NB4 (cell line): ENCODE measurements around the gene G3BP1.
"Not testable (repeated sequence)": the region's sequence is repeated elsewhere in the genome, so short reads cannot be mapped to it uniquely, and the experiment has no call there.

Experiments
- DNase-seq: peaks from one replicate; pipeline ENCODE4 v3.0.0; 2010; ENCODE audit warnings: low read depth
- H3K4me3 ChIP-seq: one replicate; pipeline ENCODE4 v1.5.1; 2011; ENCODE audit warnings: mild to moderate bottlenecking, low read depth, low read length, moderate library complexity
- CTCF ChIP-seq: IDR thresholded peaks from one replicate; pipeline ENCODE4 v1.5.1; 2012; ENCODE audit warnings: low read depth, low read length
- MAX ChIP-seq: IDR thresholded peaks from 2 replicates; pipeline ENCODE4 v1.6.1; 2011; ENCODE audit warnings: low read depth, low read length
- MYC ChIP-seq: IDR thresholded peaks from 2 replicates; pipeline ENCODE4 v1.6.1; 2011; ENCODE audit warnings: low read depth, low read length
- POLR2A ChIP-seq: IDR thresholded peaks from 2 replicates; pipeline ENCODE4 v1.6.1; 2011; ENCODE audit warnings: mild to moderate bottlenecking; ENCODE audit not compliant: insufficient read length; ENCODE audit errors: extremely low read depth

G3BP1 gene

DNA sequence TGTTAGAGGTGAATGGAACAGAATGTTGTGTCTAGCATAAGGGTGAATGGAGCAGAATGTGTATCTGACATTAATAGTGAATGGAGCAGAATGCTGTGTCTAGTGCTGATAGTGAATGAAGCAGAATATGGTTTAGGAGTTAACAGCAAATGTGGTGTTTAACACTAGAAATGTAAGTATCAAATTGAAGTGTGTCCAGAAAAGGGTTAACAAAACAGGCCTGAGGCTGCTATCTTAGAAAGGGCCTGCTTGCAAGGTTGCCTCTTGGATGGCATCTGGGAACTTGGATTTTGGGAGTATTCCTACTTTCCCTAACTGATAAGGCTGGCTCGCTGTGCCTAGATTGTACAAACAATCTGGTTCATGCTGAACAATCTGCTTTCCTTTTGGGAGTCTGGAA, 76.1 kb downstream of the G3BP1 start:
- no peak for TF ChIP-seq MYC
- TF ChIP-seq MAX, result no peak
- no peak for TF ChIP-seq POLR2A
- TF ChIP-seq CTCF, result no peak
- no peak for DNase-seq
- no peak overlapping the region for H3K4me3 ChIP-seq

DNA sequence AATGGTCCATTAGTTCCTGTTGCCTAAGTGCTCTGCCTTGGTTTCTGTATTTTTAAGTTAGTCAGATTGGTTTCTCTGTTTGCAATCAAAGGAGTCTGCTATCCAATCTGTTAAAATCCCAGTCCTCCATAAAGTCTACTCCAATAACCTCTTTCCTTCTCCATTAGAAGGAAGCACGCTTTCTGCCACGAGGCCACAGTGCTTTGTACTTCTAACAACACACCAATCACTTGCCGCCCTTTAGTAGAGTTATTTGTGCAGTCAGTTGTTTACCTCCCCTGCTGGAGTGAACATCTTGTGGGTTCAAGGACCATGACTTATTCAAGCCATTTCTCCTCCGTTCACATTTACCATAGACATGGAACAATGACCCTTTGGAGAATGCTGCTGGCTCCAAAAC, 83.9 kb downstream of the G3BP1 start:
- no peak for TF ChIP-seq MYC
- no peak for TF ChIP-seq CTCF
- no peak for TF ChIP-seq POLR2A
- no peak for TF ChIP-seq MAX
- DNase-seq, result no peak
- no peak overlapping the region for H3K4me3 ChIP-seq

DNA sequence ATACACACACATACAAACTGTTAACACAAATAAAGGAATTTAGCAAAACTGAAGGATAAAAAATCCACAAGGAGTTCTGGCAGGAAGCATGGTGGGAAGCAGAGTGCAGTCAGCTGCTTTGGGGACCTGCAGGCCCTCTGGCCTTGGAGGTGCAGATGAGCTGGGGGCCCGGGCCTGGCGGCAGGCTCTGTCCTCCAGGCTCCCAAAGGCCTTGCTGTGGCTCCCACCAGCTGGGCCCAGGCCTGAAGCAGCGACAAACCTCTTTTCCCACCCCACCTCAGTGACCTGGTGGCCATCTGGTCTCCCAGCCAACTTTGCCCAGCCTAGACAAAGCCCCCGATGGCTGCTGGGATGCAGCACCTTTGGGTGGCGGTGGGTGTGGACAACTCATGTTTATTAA, 85.1 kb downstream of the G3BP1 start:
- no peak overlapping the region for H3K4me3 ChIP-seq
- no peak for TF ChIP-seq CTCF
- TF ChIP-seq MYC, result no peak
- TF ChIP-seq POLR2A, result no peak
- TF ChIP-seq MAX, result no peak
- DNase-seq, result no peak

DNA sequence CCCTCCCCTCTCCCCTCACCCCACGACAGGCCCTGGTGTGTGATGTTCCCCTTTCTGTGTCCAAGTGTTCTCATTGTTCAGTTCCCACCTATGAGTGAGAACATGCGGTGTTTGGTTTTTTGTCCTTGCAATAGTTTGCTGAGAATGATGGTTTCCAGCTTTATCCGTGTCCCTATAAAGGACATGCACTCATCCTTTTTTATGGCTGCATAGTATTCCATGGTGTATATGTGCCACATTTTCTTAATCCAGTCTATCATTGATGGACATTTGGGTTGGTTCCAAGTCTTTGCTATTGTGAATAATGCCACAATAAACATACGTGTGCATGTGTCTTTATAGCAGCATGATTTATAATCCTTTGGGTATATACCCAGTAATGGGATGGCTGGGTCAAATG, 89.1 kb downstream of the G3BP1 start:
- not testable (repeated sequence) for H3K4me3 ChIP-seq, DNase-seq
